NCI-H526 treated with DMSO at 0.1 percent for 48 hours (cell line): ENCODE measurements around the gene SMAP2.
"Not testable (repeated sequence)": the region's sequence is repeated elsewhere in the genome, so short reads cannot be mapped to it uniquely, and the experiment has no call there.

Experiments
- DNase-seq: peaks from one replicate; lab custom pipeline; 2025; lab: John Stamatoyannopoulos, UW

Gene SMAP2

GRCh38 chr1:40373323-40374283, at the start of gene SMAP2:
Gene SMAP2, plus strand, starts transcription at chr1:40373727. Its CDS starts 394 bp downstream, at chr1:40374121.
- peak; percentile 96 for DNase-seq

GRCh38 chr1:40331403-40331802, 42.1 kb upstream of the SMAP2 start:
- DNase-seq = not testable (repeated sequence)

- no peak for DNase-seq
Measured at GRCh38 chr1:40332695-40333094, 40.8 kb upstream of the SMAP2 start.

- DNase-seq = no peak
Measured at GRCh38 chr1:40337443-40337842, 36.1 kb upstream of the SMAP2 start.

- peak; percentile 83 for DNase-seq
Measured at GRCh38 chr1:40338745-40339419, 34.6 kb upstream of the SMAP2 start.

- DNase-seq = no peak
Measured at GRCh38 chr1:40339420-40340323, 33.9 kb upstream of the SMAP2 start.

GRCh38 chr1:40341491-40342380, 31.8 kb upstream of the SMAP2 start:
- no peak for DNase-seq

GRCh38 chr1:40342381-40342717, 31.2 kb upstream of the SMAP2 start:
- not testable (repeated sequence) for DNase-seq

- no peak for DNase-seq
Measured at GRCh38 chr1:40344597-40344996, 28.9 kb upstream of the SMAP2 start.

- DNase-seq = no peak
Measured at GRCh38 chr1:40350391-40350790, 23.1 kb upstream of the SMAP2 start.

- DNase-seq = no peak
Measured at GRCh38 chr1:40351124-40351523, 22.4 kb upstream of the SMAP2 start.

GRCh38 chr1:40352126-40352525, 21.4 kb upstream of the SMAP2 start:
- no peak for DNase-seq

- DNase-seq = no peak
Measured at GRCh38 chr1:40353082-40353481, 20.4 kb upstream of the SMAP2 start.

- DNase-seq = no peak
Measured at GRCh38 chr1:40357625-40358024, 15.9 kb upstream of the SMAP2 start.

GRCh38 chr1:40360631-40361030, 12.9 kb upstream of the SMAP2 start:
- no peak for DNase-seq

- no peak for DNase-seq
Measured at GRCh38 chr1:40361201-40361600, 12.3 kb upstream of the SMAP2 start.

GRCh38 chr1:40361637-40362036, 11.9 kb upstream of the SMAP2 start:
- DNase-seq = no peak

- no peak for DNase-seq
Measured at GRCh38 chr1:40362199-40362598, 11.3 kb upstream of the SMAP2 start.

GRCh38 chr1:40362699-40363098, 10.8 kb upstream of the SMAP2 start:
- DNase-seq = no peak

- DNase-seq = no peak
Measured at GRCh38 chr1:40363721-40364120, 9.8 kb upstream of the SMAP2 start.

GRCh38 chr1:40371707-40372258, 1.7 kb upstream of the SMAP2 start:
- DNase-seq = no peak
